NCI-H2227 (cell line): ENCODE measurements around the gene ARMS2.

Experiments used
- DNase-seq: peaks from one replicate; lab custom pipeline; 2025; ENCODE audit not compliant: unreplicated experiment; lab: John Stamatoyannopoulos, UW

Gene ARMS2, protein sequence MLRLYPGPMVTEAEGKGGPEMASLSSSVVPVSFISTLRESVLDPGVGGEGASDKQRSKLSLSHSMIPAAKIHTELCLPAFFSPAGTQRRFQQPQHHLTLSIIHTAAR

DNA sequence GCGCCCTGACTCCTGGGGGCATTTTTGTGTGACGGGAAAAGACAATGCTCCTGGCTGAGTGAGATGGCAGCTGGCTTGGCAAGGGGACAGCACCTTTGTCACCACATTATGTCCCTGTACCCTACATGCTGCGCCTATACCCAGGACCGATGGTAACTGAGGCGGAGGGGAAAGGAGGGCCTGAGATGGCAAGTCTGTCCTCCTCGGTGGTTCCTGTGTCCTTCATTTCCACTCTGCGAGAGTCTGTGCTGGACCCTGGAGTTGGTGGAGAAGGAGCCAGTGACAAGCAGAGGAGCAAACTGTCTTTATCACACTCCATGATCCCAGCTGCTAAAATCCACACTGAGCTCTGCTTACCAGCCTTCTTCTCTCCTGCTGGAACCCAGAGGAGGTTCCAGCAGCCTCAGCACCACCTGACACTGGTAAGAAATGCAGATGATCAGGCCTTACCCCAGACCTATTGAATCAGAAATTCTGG is at the start of gene ARMS2:
TSS of gene ARMS2 (plus strand) at position 51 of the 478 bp plus-strand sequence. CDS start at position 126, 75 bp downstream.
- no peak for DNase-seq

DNA sequence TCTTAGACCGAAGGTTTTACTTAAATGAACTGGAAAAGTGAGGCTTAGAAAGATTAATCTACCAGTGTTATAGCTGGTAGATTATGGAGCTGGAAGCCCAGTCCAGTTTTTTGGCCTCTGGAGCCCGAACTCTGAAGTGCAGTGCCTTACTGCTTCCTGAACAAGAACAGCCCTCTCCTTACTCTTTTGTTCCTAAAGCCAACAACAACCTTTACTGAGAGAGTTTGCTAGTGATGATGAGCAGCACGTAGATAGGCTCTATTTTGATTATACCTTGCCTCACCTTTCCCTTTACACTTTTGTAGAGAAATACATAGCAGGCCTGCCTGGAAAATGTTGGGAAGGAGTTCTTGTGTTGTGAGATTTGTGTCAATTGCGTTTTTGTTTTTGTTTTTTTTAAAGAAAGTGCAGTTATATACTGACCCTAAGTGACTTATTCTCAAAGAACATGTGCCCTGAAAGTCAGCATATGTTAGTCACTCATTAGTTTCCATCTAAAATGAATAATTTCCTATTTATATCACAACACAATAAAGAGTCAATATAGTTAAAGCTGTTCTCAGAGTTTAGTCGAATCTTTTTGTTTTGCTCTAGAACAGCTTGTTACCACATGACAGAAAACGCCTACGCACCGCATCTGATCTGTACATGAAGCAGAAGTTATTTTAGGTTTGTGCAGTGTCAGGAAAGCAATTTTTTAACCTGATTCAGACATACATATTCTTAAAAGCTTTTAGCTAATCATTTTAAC is 46.9 kb upstream of the ARMS2 start:
- no peak for DNase-seq

DNA sequence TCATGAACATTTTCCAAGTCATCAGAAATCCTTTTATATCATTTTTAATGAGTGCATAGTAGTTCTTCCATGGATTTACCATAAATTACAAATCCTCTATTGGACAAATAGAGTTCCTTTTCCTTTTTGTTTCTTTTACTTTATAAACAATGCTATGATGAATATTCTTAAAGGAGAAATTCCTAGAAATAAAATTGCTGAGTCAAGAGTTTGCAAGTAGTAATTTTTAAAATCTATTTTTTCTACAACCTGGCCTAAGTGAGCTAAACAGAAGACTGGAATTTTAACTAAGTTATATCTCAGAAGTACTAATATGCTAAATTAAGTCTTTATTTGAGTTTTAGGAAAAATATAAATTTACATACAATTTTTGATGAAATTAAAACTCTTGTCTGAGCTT is 41.1 kb upstream of the ARMS2 start:
- DNase-seq: no peak

DNA sequence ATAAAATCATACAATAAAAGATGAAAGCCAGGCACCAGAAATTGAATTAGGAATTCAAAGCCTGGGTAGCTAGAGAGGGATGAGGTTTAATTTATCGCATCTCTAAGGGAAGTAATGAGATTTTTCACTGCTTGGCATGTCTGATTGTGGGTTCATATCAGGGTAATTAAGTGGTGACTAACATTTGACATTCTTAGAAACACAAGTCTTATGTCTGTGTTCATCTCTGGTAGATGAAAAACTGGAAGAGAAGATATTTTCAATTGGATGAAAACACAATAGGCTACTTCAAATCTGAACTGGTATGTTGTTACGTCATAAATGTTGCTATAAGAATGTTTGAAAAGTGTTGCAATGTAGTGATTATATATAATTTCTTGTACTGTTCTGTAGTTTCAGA is 36.8 kb upstream of the ARMS2 start:
- DNase-seq: no peak

DNA sequence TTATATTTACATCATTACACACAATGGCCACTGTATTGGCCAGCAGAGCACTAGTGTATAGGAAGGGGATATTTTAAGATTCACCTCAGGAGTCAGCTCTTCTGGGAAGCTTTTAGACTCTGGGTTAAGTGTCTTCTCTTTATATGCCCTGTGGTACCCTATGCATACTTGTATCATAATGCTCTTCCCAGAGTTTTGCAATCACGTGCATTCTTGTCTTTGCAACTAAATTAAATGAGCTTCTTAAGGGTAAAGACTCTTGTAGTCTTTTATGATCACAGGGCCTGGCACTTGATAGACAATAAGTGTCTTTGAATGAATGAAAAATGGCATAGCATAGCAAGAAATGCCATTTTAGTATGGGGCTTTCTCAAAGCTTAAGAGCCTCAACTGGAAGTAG is 35.4 kb upstream of the ARMS2 start:
- DNase-seq: no peak

DNA sequence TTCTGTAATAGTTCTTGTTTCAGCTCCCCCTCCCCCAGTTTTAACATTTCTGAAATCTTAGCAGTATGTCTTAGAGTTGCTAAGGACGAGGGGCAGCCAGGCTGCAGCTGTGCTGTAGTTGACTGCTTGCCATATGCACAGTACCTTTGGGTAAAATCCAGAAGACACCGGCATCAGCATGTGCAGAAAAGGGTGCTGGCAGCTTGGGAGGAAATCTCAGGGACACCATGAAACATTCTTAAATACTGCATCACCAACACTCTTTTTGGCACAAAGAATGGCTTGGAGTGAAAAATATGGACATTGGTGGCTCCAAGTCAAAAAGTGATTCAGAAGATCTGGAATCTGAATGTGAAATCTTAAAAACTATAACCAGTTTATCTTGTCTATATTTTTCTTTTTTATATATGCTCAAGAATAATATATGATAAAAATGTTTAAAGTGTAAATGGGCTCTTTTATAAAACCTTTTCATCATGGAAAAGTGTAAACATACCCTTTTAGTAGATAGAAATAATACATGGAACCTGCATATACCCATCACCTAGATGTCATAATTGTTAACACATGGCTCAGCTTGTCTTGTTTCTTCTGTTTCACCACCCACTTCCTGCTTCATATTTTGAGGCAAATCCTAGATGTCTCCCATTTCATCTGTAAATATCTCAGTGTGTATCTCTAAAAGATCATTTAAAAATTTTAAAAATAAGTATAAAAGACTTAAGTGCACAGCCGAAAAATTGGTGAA is 34.4 kb upstream of the ARMS2 start:
- DNase-seq: no peak

DNA sequence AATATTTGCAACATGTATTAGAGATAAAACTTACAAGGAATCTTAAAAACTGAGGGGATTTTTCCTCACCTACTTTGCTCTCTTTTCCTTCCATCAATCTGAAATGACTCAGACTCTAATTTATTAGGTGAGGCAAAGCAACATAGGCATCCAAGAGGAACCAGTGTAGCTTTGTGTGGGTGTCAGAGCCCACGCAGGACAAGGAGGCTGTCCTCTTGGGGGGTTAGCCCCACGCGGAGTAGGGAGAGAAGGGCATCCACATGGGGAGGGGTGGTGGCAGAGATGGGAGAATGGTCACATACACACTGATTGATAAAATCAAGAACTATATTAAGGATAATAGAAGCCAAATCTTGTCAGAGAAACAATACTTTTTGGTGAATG is 33.8 kb upstream of the ARMS2 start:
- DNase-seq: no peak

DNA sequence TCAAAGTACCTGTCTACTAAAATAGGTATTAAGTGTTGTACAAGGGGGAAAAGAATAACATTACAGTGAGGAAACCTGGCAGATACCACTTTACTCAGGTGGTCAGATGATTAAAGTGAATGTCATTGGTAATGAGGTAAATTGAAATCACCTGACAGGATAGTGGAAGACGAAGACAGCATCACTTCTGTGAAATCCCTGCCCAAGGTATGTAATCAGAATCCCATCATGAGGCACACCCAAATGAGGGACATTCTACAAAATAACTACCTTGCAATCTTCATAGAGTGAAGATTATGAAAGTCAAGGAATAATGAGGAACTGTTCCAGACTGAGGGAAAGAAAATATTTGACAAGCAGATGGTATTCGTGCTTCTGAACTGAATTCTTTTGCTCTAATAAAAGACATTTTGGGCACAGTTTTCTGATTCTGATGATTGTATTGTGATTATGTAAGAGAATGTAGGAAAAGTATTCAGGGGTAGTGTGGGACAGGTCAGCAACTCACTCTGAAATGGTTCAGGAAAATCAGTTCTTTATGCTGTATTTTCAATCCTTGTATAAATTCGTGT is 33.3 kb upstream of the ARMS2 start:
- no peak for DNase-seq

DNA sequence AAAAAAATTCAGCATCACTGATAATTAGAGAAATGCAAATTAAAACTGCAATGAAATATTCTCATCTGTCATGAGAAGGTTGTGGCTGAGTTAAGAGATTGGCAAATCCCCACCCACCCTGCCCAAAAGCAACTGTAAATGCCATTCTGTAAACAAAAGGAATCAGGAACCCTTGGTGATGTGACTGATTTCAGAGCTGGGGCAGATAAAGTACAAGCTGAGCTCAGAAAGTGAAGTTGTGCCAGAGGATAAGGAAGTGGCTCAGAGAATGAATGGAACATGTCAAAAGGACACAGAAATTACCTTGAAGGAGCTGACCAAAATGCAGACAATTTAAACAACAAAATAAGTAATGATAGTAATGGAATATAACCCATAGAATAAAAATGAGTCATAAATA is 32.7 kb upstream of the ARMS2 start:
- DNase-seq: no peak

DNA sequence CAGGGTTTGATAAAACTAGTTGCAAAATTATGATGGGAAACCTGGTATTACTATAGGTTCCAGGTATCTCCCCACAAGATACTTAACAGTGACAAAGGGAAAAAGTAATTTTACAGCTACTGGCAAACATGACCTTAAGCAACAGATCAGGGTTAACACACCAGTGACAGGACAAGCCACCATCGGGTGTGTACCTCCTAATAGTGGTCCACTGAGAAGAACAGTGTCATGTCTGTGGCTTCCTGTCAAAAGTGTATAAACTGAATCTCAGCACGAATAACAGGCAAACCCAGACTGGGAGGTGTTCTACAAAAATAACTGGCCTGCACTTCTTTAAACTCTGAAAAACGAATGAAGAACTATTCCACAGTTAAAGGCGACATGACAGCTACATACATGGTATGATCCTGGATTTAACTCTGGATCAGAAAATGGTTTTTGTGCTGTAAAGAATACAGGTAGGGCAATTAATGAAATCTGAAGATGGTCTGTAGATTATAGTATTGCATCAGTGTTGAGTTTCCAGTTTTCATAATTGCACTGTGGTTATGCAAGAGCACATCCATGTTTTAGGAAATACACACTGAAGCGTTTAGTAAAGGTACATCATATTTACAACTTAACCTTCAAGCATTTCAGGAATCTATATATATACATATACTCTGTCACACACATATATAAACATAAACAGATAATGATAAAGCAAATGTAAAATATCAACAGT is 32.0 kb upstream of the ARMS2 start:
- DNase-seq: no peak

DNA sequence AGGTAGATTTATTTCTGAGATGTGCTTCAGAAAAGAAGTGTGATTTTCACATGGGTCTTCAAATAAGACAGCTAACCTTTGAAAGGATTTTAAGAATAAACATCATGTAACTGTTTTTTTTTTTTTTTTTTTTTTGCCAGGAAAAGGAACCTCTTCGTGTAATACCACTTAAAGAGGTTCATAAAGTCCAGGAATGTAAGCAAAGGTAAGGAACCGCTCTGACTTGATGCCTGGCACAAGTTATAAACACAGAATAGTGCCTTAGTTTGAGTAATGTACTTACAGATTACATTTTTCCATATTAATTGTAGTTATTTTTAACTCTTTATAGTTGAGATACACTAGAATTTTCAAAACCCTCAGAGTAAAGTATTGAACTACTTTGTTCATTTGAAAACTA is 30.4 kb upstream of the ARMS2 start:
- no peak for DNase-seq

DNA sequence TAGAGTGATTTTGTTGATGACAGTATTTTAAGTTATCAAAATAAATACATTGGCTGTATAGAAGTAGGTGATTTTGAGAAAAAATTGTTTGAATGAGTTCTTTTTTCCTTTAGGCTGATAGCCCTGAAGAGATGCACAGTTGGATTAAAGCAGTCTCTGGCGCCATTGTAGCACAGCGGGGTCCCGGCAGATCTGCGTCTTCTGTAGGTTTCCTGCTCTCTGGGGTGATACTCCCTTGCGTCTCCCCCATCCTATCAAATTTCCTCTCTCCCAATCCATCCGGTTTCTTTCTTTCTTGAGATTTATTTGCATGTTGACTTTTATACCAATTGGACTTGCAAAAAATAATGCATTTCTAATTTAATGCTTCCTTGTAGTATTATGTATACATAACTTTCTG is 27.6 kb upstream of the ARMS2 start:
- DNase-seq: no peak

DNA sequence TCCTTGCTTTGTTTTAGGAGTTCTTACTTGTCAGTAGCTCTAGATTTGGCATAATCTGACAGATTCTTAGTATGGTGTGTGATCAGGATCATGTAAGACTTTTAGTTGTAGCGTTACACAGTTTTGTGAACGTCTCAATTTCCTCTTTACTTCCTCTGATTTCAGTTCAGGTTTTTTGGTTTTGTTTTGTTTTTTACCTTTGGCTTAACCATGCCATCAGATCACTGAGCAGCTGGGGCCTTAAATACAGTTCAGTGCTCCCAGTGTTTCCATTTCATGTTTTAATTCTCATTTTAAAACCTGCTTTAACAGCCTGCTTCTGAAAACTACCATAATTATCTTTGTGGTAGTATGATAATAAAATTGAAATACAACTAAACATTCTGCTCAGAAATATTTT is 27.2 kb upstream of the ARMS2 start:
- no peak for DNase-seq

DNA sequence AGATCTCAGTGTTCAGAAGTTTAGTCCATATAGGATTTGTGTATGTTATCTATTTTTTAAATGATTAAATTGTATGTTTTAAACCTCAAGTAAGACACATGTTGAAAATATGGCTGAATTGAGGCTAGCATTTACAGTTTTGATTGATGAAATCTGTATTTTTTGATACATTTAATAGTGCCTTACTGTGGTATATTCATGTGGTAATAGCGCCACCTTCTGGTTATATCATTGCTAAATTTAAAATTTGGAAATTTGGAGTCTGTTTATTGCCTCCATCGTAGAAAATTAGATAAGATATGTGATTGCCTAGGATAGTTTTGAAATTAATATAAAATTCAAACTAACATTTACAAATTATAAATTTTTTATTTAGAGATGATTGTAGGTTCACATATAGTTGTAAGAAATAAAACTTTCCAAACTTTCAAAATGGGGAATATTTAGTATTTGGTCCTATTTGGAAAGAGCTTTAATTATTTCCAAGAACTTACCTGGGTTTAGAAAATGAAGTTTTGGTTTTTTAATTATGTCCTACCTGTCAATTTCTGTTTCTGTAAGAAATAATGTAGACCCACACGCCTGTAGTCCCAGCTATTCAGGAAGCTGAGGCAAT is 19.1 kb upstream of the ARMS2 start:
- peak; percentile 59 for DNase-seq

DNA sequence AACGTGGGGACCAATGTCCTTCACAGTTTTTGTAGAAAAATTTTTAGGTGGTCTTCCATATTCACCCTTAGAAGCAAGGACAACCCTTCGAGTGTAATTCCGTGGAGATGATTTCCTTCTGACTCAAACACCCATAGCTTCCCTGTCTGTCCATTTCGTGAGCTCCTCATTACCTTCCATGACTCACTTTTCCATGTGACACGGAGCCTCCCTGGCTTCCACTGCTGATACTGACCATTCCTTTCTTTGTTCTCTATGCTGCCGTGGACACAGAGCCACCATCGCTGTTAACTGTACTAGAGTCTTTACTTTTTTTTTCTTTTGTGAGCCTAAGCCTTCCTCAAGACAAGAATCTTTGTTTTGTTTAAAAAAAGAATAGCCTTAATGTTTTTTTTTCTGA is 12.5 kb upstream of the ARMS2 start:
- DNase-seq: no peak

DNA sequence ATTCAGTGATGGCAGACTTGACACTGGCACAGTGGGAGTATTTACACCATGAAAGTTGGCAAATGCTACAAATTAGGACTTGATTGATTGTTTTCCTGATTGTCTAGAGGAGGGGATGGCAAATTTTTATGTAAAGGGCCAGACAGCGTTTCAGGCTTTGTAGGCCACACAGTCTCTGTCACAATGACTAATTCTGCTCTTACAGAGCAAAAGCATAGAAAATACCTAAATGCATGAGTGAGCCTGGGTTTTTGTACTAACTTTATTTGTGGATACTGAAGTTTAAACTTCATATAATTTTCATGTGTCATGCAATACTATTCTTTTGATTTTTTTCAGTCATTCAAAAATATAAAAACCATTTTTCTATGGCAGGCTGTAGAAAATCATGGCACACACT is 9.0 kb upstream of the ARMS2 start:
- DNase-seq: no peak

DNA sequence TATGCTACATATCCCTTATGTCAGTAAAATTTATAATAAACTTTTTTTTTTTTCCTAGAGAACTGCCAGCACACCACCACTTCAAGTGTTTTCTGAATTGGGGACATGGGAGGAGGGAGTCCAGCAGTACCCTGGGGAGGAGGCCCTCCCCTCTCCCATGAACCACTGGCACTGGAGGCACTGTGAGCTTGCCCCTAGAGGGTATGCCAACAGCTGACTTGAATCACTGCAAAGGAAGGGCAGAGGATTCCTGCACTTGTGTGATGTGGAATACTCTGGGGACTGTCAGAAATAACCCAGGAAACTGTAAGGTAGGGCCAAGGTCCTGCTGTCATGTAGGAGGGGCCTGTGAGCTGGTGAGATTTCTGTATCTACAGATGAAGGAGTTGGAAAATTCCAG is 8.5 kb upstream of the ARMS2 start:
- no peak for DNase-seq

DNA sequence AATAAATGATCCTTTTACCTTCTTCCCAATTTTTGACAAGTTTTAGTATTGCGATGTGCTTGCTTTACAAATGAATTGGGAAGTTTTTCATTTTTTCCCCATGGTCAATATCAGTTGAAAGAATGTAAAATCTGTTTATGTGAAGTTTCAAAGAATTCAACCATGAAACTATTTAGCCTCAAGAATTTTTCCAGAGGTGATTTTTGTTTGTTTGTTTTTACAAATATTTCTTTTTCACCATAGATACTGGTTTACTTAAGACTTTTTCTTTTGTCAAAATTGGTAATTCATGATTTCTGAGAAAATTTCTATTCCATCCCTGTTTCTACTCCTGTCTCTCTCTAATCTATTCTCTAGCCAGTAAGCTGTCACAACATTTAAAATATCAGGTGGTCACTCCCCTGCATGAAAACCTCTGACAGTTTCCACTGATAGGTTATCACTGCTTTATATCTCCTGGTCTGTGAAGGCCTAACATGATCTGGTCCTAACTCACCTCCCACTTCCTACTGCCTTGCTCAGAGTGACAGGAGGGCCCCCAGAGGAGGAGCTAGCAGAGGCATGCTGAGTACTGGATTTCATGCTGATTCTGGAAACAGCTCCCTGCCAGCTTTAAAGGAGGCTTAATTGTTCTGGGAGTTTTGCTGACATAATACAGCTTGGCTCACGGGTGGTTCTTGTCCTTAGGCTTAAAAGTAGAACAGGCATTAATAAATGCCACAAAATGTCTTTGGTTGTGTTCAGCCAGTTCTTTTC is 7.6 kb upstream of the ARMS2 start:
- no peak for DNase-seq

DNA sequence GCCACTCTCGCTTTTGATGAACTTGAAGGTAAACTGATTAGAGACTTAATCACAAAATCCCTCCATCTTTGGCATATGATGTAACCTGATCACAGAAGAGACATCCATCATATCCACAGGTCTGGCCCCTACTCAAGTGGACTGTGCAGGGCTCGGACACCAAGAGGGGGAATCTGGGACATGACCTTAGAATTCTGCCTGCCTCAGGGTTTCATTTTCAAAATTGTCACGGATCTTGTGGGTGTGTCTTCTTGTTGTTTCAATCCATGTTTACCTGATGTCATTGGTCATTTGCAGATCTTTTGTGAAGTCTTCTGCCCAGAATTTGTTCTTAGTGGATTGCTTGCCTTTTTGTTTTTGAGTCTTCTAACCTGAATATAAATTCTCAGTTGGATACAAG is 5.9 kb upstream of the ARMS2 start:
- no peak for DNase-seq

DNA sequence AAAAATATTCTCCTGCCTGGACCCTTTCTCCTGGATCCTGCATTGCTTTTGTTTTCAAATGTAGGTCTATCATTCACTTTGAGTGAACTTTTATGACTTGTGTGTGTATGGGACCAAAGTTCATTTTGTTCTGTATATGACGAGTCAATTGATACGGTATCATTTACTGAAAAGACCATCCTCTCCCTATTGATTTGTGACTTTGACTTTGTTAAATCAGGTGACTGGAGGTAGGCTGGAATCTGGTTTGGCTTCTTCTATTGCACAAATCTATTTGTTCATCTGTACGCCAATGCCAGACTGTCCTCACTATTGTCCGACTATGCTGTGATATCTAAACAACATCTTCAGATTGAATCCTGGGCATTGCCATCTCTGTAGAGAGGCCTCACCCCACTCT is 5.3 kb upstream of the ARMS2 start:
- DNase-seq: no peak
